H1 (cell line): ENCODE data around the gene COLEC12. TPM values are rescaled to one million over a fixed set of nuclear protein-coding genes. Genes with fewer than 3 reads are reported as not detected.

Experiments used
- CTCF ChIA-PET: fragments of 300-600 bp; sonication (Branson Sonifier 250); formaldehyde crosslinking; loops from one replicate; lab custom pipeline; 2021; ENCODE audit not compliant: partially characterized antibody; lab: Charles Lee
- POLR2A ChIA-PET: fragments of 300-600 bp; sonication (Branson Sonifier 250); formaldehyde crosslinking; loops from one replicate; lab custom pipeline; 2021; ENCODE audit warnings: inconsistent platforms; ENCODE audit not compliant: partially characterized antibody; lab: Charles Lee
- DNase-seq, 2 experiments: peaks; one replicate each; pipeline versions ENCODE4 v3.0.0 to v3.0.0-alpha.2; 2010 to 2022; ENCODE audit warnings: low spot score in 2 of 2, low read depth in 1 of 2, mixed read lengths in 1 of 2
- FAIRE-seq: peaks from 2 replicates; lab custom pipeline; 2011; peaks lifted over from hg19 to GRCh38; lab: Jason Lieb, UNC
- H2AFZ ChIP-seq: 2 replicates; pipeline ENCODE4 v1.8.1; 2012; ENCODE audit warnings: low read length, inconsistent platforms
- H2AK5ac ChIP-seq: 2 replicates; pipeline ENCODE4 v1.6.1; 2013; ENCODE audit warnings: low read depth, low read length
- H2BK120ac ChIP-seq: replicated peaks from 2 replicates; pipeline ENCODE3; 2013; ENCODE audit warnings: low read depth, low read length, inconsistent platforms
- H2BK12ac ChIP-seq: 2 replicates; pipeline ENCODE4 v1.6.1; 2013; ENCODE audit warnings: low read depth, low read length
- H2BK15ac ChIP-seq: 2 replicates; pipeline ENCODE4 v1.6.1; 2013; ENCODE audit warnings: low read length
- H2BK20ac ChIP-seq: 2 replicates; pipeline ENCODE4 v1.6.1; 2013; ENCODE audit warnings: low read length
- H2BK5ac ChIP-seq: 2 replicates; pipeline ENCODE4 v1.6.1; 2013; ENCODE audit warnings: low read depth, low read length
- H3K14ac ChIP-seq: 2 replicates; pipeline ENCODE4 v1.6.1; 2013; ENCODE audit warnings: inconsistent platforms; ENCODE audit not compliant: insufficient read length
- H3K18ac ChIP-seq: 2 replicates; pipeline ENCODE4 v1.6.1; 2013; ENCODE audit warnings: low read length; ENCODE audit errors: extremely low read depth
- H3K23ac ChIP-seq: 2 replicates; pipeline ENCODE4 v1.6.1; 2013; ENCODE audit warnings: inconsistent platforms; ENCODE audit not compliant: insufficient read length
- H3K23me2 ChIP-seq: 2 replicates; pipeline ENCODE4 v1.6.1; 2013; ENCODE audit warnings: low read depth, low read length
- H3K27ac ChIP-seq: 2 replicates; pipeline ENCODE4 v1.6.1; 2011; ENCODE audit warnings: low read depth, low read length, inconsistent platforms
- H3K27me3 ChIP-seq, 4 experiments: replicated peaks in 1 of 4; 1 replicate in 1 of 4; 2 replicates in 3 of 4; pipeline versions ENCODE4 v1.6.1 to v1.8.1; 2011 to 2013; ENCODE audit warnings: low read length in 3 of 4, mild to moderate bottlenecking in 3 of 4, inconsistent platforms in 2 of 4, mixed read lengths in 2 of 4, moderate library complexity in 1 of 4; ENCODE audit not compliant: control insufficient read depth in 3 of 4, insufficient read depth in 3 of 4; ENCODE audit errors: extremely low read depth in 1 of 4
- H3K36me3 ChIP-seq, 4 experiments: 2 replicates each; pipeline versions ENCODE4 v1.6.1 to v1.8.1; 2011 to 2013; ENCODE audit warnings: mild to moderate bottlenecking in 4 of 4, low read length in 3 of 4, moderate library complexity in 2 of 4, control low read depth in 1 of 4, inconsistent platforms in 1 of 4; ENCODE audit not compliant: insufficient read depth in 4 of 4, control insufficient read depth in 2 of 4
- H3K4ac ChIP-seq: replicated peaks from 2 replicates; pipeline ENCODE3; 2013; ENCODE audit warnings: low read length, low read depth, mixed read lengths, inconsistent platforms; ENCODE audit not compliant: insufficient read length
- H3K4me1 ChIP-seq, 4 experiments: replicated peaks in 1 of 4; 1 replicate in 1 of 4; 2 replicates in 3 of 4; pipeline versions ENCODE4 v1.6.1 to v1.8.1; 2011 to 2013; ENCODE audit warnings: low read length in 3 of 4, inconsistent platforms in 2 of 4, mixed read lengths in 1 of 4; ENCODE audit not compliant: insufficient read depth in 4 of 4, control insufficient read depth in 3 of 4
- H3K4me2 ChIP-seq, 2 experiments: 2 replicates each; pipeline versions ENCODE4 v1.6.1 to v1.8.1; 2011 to 2013; ENCODE audit warnings: low read depth in 2 of 2, low read length in 2 of 2, control low read depth in 1 of 2, inconsistent platforms in 1 of 2, mild to moderate bottlenecking in 1 of 2; ENCODE audit not compliant: insufficient read depth in 1 of 2
- H3K4me3 ChIP-seq, 4 experiments: fragments of 200-600, 300-600 bp in 1 of 4; sonication (generic), shearing (Covaris generic), sonication (Bioruptor Twin) in 1 of 4; 2 replicates each; pipeline versions ENCODE4 v1.5.1 to v1.8.1; 2011 to 2016; ENCODE audit warnings: low read length in 4 of 4, low read depth in 3 of 4, control low read depth in 2 of 4, inconsistent platforms in 2 of 4, mild to moderate bottlenecking in 2 of 4, mixed read lengths in 1 of 4, moderate library complexity in 1 of 4; ENCODE audit not compliant: insufficient read depth in 2 of 4; ENCODE audit errors: extremely low read depth in 1 of 4
- H3K56ac ChIP-seq: replicated peaks from 2 replicates; pipeline ENCODE3; 2013; ENCODE audit warnings: low read depth, mild to moderate bottlenecking, mixed read lengths, low read length, inconsistent platforms; ENCODE audit not compliant: insufficient read length
- H3K79me1 ChIP-seq: 2 replicates; pipeline ENCODE4 v1.6.1; 2013; ENCODE audit warnings: low read depth, low read length, control low read depth
- H3K79me2 ChIP-seq, 2 experiments: 2 replicates each; pipeline versions ENCODE4 v1.6.1 to v1.8.1; 2012 to 2013; ENCODE audit warnings: low read length in 2 of 2, mild to moderate bottlenecking in 2 of 2, inconsistent platforms in 1 of 2; ENCODE audit not compliant: insufficient read depth in 2 of 2, control insufficient read depth in 1 of 2
- H3K9ac ChIP-seq, 4 experiments: replicated peaks in 1 of 4; 1 replicate in 1 of 4; 2 replicates in 3 of 4; pipeline versions ENCODE4 v1.6.1 to v1.8.1; 2011 to 2013; ENCODE audit warnings: low read depth in 3 of 4, low read length in 3 of 4, control low read depth in 2 of 4, mild to moderate bottlenecking in 2 of 4, moderate library complexity in 2 of 4, inconsistent platforms in 1 of 4; ENCODE audit errors: extremely low read depth in 1 of 4
- H3K9me3 ChIP-seq, 2 experiments: 2 replicates each; pipeline versions ENCODE4 v1.6.1 to v1.8.1; 2012 to 2013; ENCODE audit warnings: mild to moderate bottlenecking in 2 of 2, moderate library complexity in 2 of 2, control low read depth in 1 of 2, inconsistent platforms in 1 of 2, low read depth in 1 of 2, low read length in 1 of 2, mixed read lengths in 1 of 2; ENCODE audit not compliant: insufficient read depth in 2 of 2
- H4K20me1 ChIP-seq, 2 experiments: replicated peaks in 1 of 2; 2 replicates each; pipeline versions ENCODE3 to v1.8.1; 2011 to 2013; ENCODE audit warnings: inconsistent platforms in 2 of 2, low read length in 2 of 2, mild to moderate bottlenecking in 1 of 2; ENCODE audit not compliant: insufficient read depth in 2 of 2, control insufficient read depth in 1 of 2
- H4K5ac ChIP-seq: 2 replicates; pipeline ENCODE4 v1.6.1; 2013; ENCODE audit warnings: low read length, low read depth, mixed read lengths, inconsistent platforms; ENCODE audit not compliant: insufficient read length
- H4K8ac ChIP-seq: 2 replicates; pipeline ENCODE4 v1.8.0; 2013; ENCODE audit warnings: mild to moderate bottlenecking, moderate library complexity, low read length, inconsistent platforms; ENCODE audit not compliant: insufficient read depth; ENCODE audit errors: extremely low read depth
- H4K91ac ChIP-seq: replicated peaks from 2 replicates; pipeline ENCODE3; 2013; ENCODE audit warnings: low read length, mixed read lengths, inconsistent platforms; ENCODE audit not compliant: insufficient read length
- EGR1 ChIP-seq: IDR thresholded peaks from 2 replicates; pipeline ENCODE4 v1.6.1; 2011; ENCODE audit warnings: low read depth, low read length, borderline replicate concordance
- FOSL1 ChIP-seq: IDR thresholded peaks from 2 replicates; pipeline ENCODE4 v1.6.1; 2011; ENCODE audit warnings: mild to moderate bottlenecking, low read depth, low read length, moderate library complexity; ENCODE audit not compliant: insufficient read depth
- MAX ChIP-seq: IDR thresholded peaks from 2 replicates; pipeline ENCODE4 v1.6.1; 2012; ENCODE audit warnings: inconsistent platforms
- NANOG ChIP-seq: IDR thresholded peaks from 2 replicates; pipeline ENCODE4 v1.6.1; 2011; ENCODE audit warnings: low read length, low read depth, mild to moderate bottlenecking, inconsistent platforms; ENCODE audit not compliant: insufficient read depth, poor library complexity, severe bottlenecking
- PHF8 ChIP-seq: fragments of 200-600 bp; sonication (generic); conservative IDR thresholded peaks from 2 replicates; pipeline ENCODE4 v1.7.1; 2012; ENCODE audit warnings: low read depth, mild to moderate bottlenecking, inconsistent platforms, low read length, moderate library complexity
- RAD21 ChIP-seq, 2 experiments: IDR thresholded peaks in 1 of 2; conservative IDR thresholded peaks in 1 of 2; 2 replicates each; pipeline ENCODE4 v1.6.1; 2011; ENCODE audit warnings: low read depth in 2 of 2, low read length in 2 of 2, improper control_type of control experiment in 1 of 2, inconsistent platforms in 1 of 2, mild to moderate bottlenecking in 1 of 2, moderate library complexity in 1 of 2
- SIN3A ChIP-seq, 2 experiments: IDR thresholded peaks in 1 of 2; conservative IDR thresholded peaks in 1 of 2; 2 replicates each; pipeline ENCODE4 v1.6.1; 2011 to 2012; ENCODE audit warnings: low read length in 2 of 2, improper control_type of control experiment in 1 of 2, low read depth in 1 of 2, mild to moderate bottlenecking in 1 of 2
- SRF ChIP-seq: IDR thresholded peaks from 2 replicates; pipeline ENCODE4 v1.6.1; 2011; ENCODE audit warnings: mild to moderate bottlenecking, low read depth, low read length, moderate library complexity
- YY1 ChIP-seq: IDR thresholded peaks from 2 replicates; pipeline ENCODE4 v1.6.1; 2011; ENCODE audit warnings: low read depth, mild to moderate bottlenecking, low read length
- WGBS, 2 experiments: shearing (Covaris generic) in 1 of 2; methylation state at CpG; one replicate each; pipeline versions ENCODE4 v1.1.6 to v1.1.7; 2013 to 2015; ENCODE audit warnings: low lambda C conversion rate in 2 of 2, mixed read lengths in 2 of 2, inconsistent platforms in 1 of 2, low coverage in 1 of 2, missing lambda C conversion rate in 1 of 2; ENCODE audit not compliant: insufficient replicate concordance in 2 of 2, insufficient coverage in 1 of 2, insufficient read length in 1 of 2; ENCODE audit errors: extremely low coverage in 1 of 2, missing lambda C conversion rate in 1 of 2; 5-methylcytosine and 5-hydroxymethylcytosine counted together
- polyA plus RNA-seq, 7 experiments: library from polyadenylated mRNA; depleted of rRNA in 3 of 7; stranded (reverse) in 5 of 7; unstranded in 2 of 7; fragments of >200 nt in 5 of 7; fragments of 200-250 nt in 2 of 7; gene quantifications; 1 replicate in 5 of 7; 2 replicates in 1 of 7; 4 replicates in 1 of 7; pipeline versions ENCODE4 v1.2.1 to v1.2.3, GENCODE V29; 2011 to 2013; ENCODE audit warnings: missing spikeins in 2 of 7, mixed read lengths in 2 of 7
- total RNA-seq: library from RNA; stranded (reverse); fragmentation: NEBNext Ultra II Directional; extraction: Animal tissue kit (Norgen Biotek cat#: 25700); gene quantifications from 2 replicates; pipeline ENCODE4 v1.2.1, GENCODE V29; 2021
- TF ChIP-seq, protein P1 (sequence below), 3 experiments: IDR thresholded peaks; 1 replicate in 2 of 3; 2 replicates in 1 of 3; pipeline versions ENCODE4 v1.5.1 to v1.6.1; 2011; ENCODE audit warnings: low read length in 3 of 3, mild to moderate bottlenecking in 3 of 3, inconsistent platforms in 2 of 3, low read depth in 1 of 3, moderate library complexity in 1 of 3; ENCODE audit not compliant: insufficient read depth in 1 of 3; ENCODE audit errors: control extremely low read depth in 1 of 3

Gene COLEC12
- total and polyA plus RNA-seq, 2 of the 8 experiments (the other 6 are each of a cell fraction or from before 2014, with no cell fraction given) = 0.44 to 2.3 TPM

- FAIRE-seq (no peak), DNase-seq (no peak)
- Histone ChIP-seq H3K4me1 (no peaks in the 10 kb centered on the region), H3K27ac (no peak overlapping the region), H3K79me2 (no peaks in the 10 kb centered on the region), H2BK12ac (no peak overlapping the region), H2BK5ac (no peak overlapping the region), H4K8ac (no peak overlapping the region), H2BK20ac (no peak overlapping the region), H3K4me2 (no peak overlapping the region), H3K79me1 (no peaks in the 10 kb centered on the region), H3K56ac (no peak overlapping the region), H4K91ac (no peak overlapping the region), H4K5ac (no peak overlapping the region), H3K14ac (no peak overlapping the region), H2BK15ac (no peak overlapping the region), H3K18ac (no peak overlapping the region), H3K27me3 (no peaks in the 10 kb centered on the region), H2AK5ac (no peak overlapping the region), H3K23ac (no peak overlapping the region), H3K23me2 (no peaks in the 10 kb centered on the region), H2BK120ac (no peak overlapping the region), H3K4ac (no peak overlapping the region), H3K36me3 (no peaks in the 10 kb centered on the region), H3K9me3 (no peaks in the 10 kb centered on the region), H4K20me1 (no peaks in the 10 kb centered on the region), H3K9ac (no peak overlapping the region), H3K4me3 (no peak overlapping the region), H2AFZ (no peak overlapping the region; the same call in 1 of the 2 replicates)
- 93% methylated on average over 3 of the region's 3 CpGs; no CpG with 5 or more reads in 1 of the 2 experiments for WGBS, 2 experiments
- ChIA-PET POLR2A (no interaction called here), CTCF (interaction anchor here (0.8 to 1.3 kb wide), 2 partner anchors 28 to 155 kb away, joined by 3 to 4 read pairs; no protein-coding TSS in a partner anchor)
- TF ChIP-seq MAX (no peak), PHF8 (no peak), NANOG (no peak), YY1 (no peak), EGR1 (no peak), RAD21 (IDR thresholded peaks at IDR 0.05 in 1 of 2, conservative IDR thresholded peaks at IDR 0.05 in 1 of 2; ENCODE audit: low read depth in 2 of 2, low read length in 2 of 2) (no peak), FOSL1 (no peak), SRF (no peak), SIN3A (conservative IDR thresholded peaks at IDR 0.05 in 1 of 2, IDR thresholded peaks at IDR 0.05 in 1 of 2; ENCODE audit: low read depth in 1 of 2, low read length in 2 of 2) (no peak)
- TF ChIP-seq, protein P1, sequence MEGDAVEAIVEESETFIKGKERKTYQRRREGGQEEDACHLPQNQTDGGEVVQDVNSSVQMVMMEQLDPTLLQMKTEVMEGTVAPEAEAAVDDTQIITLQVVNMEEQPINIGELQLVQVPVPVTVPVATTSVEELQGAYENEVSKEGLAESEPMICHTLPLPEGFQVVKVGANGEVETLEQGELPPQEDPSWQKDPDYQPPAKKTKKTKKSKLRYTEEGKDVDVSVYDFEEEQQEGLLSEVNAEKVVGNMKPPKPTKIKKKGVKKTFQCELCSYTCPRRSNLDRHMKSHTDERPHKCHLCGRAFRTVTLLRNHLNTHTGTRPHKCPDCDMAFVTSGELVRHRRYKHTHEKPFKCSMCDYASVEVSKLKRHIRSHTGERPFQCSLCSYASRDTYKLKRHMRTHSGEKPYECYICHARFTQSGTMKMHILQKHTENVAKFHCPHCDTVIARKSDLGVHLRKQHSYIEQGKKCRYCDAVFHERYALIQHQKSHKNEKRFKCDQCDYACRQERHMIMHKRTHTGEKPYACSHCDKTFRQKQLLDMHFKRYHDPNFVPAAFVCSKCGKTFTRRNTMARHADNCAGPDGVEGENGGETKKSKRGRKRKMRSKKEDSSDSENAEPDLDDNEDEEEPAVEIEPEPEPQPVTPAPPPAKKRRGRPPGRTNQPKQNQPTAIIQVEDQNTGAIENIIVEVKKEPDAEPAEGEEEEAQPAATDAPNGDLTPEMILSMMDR (IDR thresholded peaks at IDR 0.05; ENCODE audit: control extremely low read depth in 1 of 3, insufficient read depth in 1 of 3, low read depth in 1 of 3, low read length in 3 of 3) = no peak
Measured at GRCh38 chr18:341102-341501, 159.4 kb downstream of the COLEC12 start.
